Stimulated activated CD4-positive, alpha-beta T cell treated with anti-CD3 and anti-CD28 coated beads, Interleukin-4, amount 100 ng/mL, for 24 hours (primary cell): ENCODE data around the gene SDC3.
A peak's percentile ranks its signal among the peaks of the same experiment; 100 is the strongest.
"Not testable (repeated sequence)": the region's sequence is repeated elsewhere in the genome, so short reads cannot be mapped to it uniquely, and the experiment has no call there.

Experiments
- DNase-seq: peaks from one replicate; pipeline ENCODE4 v3.0.0-alpha.2; 2020

The SDC3 gene, protein sequence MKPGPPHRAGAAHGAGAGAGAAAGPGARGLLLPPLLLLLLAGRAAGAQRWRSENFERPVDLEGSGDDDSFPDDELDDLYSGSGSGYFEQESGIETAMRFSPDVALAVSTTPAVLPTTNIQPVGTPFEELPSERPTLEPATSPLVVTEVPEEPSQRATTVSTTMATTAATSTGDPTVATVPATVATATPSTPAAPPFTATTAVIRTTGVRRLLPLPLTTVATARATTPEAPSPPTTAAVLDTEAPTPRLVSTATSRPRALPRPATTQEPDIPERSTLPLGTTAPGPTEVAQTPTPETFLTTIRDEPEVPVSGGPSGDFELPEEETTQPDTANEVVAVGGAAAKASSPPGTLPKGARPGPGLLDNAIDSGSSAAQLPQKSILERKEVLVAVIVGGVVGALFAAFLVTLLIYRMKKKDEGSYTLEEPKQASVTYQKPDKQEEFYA

DNA sequence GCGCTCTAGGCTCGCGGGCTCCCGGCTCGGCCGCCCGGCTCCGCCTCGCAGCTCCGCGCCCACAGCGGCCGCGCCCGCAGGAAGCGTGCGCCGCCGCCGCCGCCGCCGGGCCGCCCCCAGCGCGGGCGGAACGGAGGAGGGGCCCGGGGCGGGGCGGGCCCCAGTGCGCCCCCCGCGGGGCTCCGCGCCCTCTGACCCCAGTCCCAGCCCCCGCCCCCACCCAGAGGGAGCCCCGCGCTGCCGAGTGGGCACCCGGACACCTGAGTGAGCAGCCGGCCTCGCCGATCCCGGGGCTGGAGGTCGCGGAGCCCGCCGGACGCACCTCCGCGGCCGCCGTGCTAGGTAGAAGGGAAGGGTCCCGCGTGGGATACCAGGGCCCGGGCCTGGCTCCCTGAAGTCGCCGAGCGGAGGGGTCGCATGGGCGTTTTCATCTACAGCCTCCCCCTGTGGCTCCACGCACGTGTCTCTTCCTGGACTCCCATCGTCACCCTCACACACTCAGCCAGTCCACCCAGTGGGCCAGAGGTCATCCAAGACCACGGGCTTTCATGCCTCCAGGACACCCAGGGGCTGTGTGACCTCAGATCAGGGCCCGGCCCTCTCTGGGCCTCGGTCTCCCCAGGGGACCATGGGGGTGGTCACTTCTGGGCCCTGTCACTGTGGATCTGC is at the start of gene SDC3:
Gene SDC3 (minus strand): TSS at position 63 of the 669 bp plus-strand sequence. CDS start 172 bp downstream, outside the sequence.
- no peak for DNase-seq

DNA sequence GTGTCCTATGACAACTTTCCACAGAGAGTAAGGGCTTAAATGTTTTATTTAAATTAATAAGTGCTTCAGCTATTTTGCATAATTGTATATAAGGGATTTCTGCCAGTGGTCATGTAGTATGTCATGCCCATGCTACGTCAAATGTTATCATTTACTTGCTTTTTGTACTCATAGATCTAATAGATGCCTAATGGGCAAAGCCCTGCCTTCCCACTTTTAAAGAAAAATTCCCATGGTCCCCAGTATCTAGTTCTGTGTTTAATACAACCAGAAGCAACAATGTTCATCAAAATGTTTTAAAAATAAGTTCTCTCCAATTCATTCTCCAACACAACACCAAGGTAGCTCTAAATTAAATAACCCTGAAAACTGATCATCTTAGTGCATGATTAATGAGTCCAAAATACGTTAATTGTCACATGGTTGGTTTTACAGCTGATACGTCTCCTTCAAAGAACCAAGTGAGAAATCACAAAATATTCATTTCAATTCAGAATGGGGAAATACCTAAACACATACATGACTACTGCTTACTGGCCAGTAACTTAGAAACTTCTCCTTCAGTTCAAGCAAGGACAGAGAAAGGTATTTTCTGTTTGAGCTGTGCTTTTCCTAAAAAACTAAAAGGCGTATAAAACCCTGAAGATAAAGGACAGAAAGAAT is 49.1 kb upstream of the SDC3 start:
- DNase-seq: no peak

DNA sequence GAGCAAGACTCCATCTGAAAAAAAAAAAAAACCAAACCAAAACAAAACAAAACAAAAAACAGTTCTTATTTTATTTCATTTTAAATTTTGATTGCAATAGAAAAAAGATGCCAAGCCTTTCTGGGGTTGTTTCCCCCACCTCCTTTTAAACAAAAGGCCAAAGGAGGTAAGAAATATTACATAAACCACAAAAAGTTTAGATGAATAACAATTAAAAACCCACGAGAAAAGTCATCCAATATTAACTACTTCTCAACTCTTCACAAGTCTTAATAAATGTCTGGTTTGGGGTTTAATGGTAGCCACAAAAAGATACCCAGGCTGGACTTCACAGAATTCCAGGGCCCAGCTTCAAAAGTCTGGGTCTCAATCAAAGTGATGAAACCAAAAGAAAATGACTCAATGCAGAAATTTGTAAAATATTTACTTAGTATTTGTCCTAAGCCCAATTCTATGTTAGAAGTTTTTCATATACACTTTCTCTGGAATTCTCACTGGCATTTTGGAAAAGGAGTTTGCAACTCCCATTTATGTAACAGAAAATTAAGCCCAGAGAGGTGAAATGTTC is 47.0 kb upstream of the SDC3 start:
- no peak for DNase-seq

DNA sequence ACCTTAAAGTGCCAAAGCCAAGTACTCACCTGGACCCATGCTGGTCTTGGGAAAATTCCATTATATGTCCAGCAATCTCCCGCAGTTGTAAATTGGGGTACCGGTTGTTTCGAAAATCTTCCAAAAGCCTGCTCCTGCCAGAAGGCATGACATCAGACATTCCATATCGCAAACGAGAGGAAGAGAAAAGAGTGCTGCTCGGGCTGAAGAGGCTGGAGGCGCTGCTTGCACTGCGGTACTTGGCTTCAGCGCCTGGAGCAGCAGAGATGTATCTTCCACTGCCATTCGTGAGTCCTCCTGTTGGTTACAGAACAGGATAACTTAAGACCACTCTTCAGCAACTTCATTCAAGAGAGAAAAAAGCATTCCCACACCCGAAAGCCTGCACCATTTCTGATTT is 45.1 kb upstream of the SDC3 start:
- DNase-seq: no peak

DNA sequence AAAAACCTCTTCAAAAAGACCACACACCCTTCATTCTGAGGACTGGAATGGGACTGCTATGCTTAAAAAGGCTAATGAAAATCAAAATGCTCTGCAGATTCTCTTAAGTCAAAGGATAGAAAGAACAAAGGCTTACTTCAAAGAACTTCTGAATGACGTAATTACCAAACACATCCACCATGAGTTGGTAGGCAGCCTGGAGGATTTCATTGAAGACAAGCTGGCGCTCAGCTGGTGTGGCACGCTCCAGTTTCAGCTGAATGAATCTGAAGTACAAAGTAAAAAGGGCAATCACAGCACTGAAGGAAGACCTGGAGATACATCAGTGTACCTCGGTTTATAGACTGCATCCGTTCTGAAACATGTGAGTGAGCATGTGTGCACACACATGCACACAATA is 43.5 kb upstream of the SDC3 start:
- DNase-seq: no peak

DNA sequence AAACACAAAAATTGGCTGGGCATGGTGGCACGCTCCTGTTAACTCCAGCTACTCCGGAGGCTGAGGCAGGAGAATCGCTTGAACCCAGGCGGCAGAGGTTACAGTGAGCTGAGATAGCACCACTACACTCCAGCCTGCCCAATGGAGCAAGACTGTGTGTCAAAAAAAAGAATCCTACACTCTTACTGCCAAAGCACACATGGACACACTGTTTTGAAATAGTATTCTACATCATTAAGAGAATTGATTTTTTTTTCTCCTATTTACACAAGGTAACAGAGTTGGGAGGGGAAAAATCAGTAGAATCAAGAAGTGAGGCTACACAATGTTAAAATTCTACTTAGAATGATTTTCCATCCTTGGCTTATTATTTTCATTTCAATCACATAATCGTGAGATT is 42.1 kb upstream of the SDC3 start:
- DNase-seq: no peak

DNA sequence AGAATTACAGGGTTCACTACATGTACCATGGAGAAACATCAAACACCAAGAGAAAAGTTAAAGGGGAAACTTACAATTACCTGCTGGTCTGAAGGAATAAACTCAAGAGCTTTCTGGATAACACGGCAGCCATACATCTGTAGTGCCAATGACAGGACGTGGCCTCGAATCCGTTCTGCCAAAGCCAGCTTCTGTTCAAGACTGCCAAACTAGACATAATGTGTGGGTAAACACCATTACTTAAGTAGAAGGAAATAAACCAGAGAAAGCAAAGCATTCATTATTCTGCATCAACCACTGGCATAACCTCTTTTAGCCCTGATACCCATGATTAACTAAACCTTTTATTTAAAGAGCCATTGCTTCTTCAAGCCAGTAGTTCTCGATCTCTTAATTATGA is 41.5 kb upstream of the SDC3 start:
- DNase-seq: no peak

DNA sequence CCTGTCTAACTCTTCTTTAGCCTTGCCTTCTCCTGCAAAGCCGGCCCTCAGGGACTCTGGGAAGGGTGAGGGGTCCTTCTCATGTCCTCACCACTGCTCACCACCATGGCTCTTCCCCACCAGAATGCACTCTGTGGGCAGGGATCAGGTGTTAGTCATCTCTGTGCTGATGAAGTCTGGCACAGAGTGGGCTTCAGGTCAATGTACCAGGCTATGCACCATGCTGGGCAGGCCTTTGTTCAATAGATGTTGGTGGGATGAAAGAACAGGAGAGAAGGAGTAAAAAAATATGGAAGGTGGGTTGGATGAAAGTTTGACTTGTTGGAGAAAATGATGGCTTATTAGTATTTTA is 40.9 kb upstream of the SDC3 start:
- not testable (repeated sequence) for DNase-seq

DNA sequence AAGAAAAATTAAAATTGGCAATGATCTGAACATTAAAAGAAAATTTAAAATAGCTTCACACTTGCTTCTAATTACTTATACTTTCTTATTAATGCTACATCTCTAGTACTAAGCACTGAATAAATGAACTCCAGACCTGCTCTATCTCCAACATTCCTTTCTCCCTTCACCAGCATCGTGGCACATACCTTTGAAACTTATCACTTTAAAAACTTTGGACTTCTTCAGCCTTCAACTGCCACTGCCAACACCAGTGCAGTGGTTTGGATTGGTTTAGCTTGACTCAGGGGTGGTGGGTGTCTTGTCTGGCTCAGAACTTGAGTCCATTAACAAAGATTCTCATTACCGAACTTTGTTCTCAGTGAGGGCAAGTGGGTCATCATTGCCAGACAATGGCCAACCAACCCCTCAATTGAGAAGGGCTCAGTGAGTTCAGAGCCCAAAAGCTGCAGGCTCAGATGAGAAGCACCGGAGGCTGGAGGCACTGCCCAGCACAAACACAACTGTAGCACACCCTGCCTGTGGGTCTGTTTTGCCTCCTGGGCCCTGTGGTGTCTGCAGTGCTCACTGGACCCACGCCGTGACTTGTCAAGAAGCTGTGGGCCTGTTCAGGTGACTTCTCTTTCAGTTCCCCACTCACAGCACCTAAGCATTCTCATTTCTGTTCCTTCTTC is 40.4 kb upstream of the SDC3 start:
- DNase-seq: not testable (repeated sequence)

DNA sequence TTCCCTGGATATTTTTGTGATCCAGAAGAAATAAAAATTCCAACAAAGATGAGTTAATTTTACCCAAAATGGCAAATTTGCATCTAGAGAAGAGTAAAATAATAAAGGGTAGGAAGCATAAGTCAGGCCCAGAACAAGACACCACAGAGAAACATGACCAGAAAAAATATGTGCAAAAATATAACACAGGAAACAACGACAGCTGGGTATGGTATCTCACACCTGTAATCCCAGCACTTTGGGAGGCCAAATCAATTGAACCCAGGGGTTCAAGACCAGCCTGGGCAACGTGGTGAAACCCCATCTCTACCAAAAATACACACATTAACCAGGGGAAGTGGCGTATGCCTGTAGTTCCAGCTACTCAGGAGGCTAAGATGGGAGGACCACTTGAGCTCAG is 39.7 kb upstream of the SDC3 start:
- no peak for DNase-seq

DNA sequence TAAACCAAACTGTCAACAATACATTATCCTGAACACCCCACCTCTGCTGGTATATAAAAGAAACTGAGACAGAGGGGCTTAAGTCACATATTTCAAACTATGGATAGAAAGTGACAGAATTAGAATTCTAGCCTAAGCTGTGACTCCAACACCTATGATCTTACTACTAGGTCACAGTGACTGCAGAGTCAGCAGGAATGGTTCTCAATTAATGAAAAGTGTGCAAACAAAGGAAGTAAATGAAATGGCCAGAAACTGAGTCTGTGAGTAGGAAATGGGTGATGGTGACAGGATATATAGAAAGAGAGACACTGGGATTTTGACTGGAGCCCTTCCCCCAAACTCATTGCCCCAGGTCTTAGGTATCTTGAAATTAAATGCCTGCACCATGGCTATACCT is 38.7 kb upstream of the SDC3 start:
- no peak for DNase-seq

DNA sequence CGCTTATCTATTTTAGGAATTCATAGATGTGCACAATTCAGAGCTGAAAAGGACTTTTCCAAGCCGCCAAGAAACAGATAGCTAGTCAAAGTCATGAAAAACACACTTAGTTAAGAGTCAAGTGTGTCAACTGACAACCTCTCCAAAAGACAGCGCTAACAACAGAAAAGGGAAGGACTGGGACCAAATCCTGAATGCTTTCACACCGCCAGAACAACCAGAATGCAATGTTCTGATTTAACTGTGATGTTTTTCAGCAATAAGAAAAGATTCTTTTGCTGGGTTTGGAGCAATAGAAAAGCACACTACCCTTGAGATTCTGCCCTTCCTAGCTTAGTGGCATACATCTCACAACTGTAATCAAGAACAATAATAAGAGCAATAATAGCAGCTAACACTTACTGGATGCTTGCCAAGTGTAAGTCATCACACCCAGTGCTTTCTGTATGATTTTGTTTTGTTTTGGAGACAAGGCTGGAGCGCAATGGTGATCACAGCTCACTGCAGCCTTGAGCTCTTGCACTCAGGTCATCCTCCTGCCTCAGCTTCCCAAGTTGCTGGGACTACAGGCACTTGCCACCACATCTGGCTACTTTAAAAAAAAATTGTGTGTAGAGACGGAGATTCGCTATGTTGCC is 33.9 kb upstream of the SDC3 start:
- DNase-seq: no peak

DNA sequence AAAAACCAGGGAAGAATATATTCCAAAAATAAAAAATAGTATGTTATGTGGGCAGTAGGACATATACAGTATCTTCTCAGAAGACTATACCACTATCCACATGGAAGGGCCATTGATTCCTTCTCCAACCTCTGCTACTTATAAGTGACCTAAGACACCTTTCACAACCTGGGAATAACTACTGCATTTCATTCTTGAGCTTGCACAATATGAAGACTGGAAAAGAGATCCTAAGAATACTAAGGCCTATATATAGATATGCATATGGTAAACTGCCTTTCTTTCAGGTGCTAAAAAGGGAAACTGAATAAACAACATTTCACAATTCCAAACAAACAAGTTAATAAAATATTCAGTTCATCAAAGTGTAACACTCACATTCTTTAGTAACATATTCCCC is 32.0 kb upstream of the SDC3 start:
- no peak for DNase-seq

DNA sequence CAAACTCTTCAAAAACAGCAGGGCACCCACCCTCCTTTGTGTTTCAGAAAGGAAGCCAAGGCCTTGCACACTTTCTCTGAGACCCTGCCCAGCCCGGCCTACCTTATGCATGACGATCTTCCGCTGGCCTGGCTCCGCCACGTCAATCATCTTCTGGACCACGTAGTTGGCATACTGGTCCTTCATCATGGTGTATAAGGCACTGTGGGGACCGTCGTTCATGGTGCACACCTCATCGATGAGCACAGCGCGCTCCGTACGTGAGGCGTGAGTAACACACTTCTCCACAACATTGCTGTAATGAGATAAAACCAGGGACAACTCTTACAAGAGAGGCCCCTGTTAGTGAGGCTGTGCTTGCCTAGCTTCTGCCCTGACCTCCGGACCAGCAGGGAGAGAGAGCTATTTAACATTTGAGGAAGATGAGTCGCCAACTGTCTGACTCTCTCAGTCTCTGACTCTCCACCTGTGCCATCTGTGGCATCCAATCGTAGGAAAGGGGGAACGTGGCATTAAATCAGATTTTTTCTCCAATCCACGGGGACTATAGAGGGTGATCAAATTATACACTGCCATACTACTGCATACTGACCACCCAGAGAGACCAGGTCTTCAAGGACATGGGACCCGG is 28.1 kb upstream of the SDC3 start:
- no peak for DNase-seq

DNA sequence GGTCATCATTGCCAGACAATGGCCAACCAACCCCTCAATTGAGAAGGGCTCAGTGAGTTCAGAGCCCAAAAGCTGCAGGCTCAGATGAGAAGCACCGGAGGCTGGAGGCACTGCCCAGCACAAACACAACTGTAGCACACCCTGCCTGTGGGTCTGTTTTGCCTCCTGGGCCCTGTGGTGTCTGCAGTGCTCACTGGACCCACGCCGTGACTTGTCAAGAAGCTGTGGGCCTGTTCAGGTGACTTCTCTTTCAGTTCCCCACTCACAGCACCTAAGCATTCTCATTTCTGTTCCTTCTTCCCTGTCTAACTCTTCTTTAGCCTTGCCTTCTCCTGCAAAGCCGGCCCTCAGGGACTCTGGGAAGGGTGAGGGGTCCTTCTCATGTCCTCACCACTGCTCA is 27.2 kb upstream of the SDC3 start:
- DNase-seq: not testable (repeated sequence)

DNA sequence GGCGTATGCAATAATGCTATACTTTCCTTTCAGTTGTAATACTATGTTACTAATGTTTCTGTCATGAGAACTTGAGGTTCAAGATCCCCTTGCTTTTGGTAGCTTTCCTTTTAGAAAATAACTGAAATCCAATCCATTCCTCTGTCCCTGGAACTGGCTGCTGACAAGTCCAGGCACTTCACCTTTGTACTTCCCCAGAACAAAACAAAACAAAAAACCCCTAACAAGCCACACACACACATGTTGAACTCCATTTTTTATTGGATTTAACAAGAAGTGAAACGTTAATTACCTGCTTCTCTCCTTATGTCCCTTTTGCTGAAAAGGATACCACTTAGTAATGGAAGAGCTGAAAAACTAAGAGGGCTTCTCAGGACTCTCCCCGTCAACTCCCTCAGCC is 26.1 kb upstream of the SDC3 start:
- no peak for DNase-seq

DNA sequence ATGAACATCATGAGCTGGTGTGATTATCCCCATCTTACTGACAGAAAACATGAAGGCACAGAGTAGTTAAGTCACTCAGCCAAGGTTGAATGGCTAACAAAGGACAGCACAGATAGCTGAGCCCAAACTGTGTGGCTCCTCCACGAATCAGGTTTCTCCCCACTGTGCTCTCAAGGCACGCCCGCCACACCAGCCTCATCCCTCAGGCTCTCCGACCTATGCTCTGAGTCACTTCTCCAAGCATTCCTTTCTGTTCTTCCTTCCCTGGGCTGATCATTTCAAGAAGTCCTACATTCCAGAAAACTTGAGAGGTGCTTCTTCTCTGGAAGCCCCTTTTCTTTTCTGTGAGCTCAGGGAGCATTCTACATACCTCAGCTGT is 25.3 kb upstream of the SDC3 start:
- no peak for DNase-seq

DNA sequence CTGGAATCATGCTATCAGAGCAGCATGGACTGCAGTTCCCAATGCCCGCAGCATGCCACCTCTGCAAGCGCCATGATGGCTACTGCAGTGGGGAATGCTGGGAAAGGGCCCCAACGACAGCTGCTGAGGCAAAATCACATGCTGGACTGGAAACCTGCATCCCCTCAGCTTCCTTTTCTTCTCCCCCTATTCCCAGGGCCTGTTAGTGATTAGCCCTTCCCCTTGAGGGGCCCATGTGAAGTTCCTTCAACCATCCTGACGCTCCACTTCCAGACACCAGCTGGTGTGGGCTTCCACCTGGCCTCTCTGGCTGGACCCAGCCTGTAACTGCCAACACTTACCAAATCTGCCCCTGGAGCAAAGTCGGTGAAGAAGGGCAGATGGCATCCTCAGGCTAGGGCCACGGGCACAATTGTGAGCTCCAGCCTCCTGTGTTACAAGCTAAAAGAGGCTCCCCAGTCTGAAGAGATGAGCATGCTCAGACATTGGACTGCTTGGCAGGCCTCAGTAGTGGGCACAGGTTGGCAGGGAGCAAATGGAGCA is 22.1 kb upstream of the SDC3 start:
- no peak for DNase-seq

DNA sequence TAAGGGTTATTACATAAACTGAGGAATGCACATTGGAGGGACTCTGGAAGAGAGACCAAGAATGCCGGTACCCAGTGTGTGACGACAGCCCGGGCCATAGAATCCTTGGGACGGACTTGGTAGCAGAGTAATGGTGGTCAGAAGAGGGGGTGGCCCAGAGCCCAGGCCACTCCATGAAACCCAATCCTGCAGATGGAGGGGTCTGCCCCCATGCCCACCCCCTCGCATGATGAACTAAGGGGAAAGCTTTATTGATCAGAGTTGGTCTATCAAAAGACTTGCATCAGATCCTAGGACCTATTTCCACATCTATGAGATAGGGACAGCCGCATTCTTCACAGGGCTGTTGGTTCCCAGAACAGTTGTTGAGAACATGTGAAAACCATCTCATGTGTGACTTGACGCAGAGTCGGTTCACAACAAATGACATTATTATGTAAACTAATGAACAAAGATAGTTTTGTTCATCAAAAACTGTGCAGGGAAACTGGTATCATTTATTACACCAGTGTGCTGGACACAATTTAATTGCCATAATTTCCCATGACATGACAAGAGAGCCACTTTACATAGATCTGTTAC is 21.5 kb upstream of the SDC3 start:
- no peak for DNase-seq

DNA sequence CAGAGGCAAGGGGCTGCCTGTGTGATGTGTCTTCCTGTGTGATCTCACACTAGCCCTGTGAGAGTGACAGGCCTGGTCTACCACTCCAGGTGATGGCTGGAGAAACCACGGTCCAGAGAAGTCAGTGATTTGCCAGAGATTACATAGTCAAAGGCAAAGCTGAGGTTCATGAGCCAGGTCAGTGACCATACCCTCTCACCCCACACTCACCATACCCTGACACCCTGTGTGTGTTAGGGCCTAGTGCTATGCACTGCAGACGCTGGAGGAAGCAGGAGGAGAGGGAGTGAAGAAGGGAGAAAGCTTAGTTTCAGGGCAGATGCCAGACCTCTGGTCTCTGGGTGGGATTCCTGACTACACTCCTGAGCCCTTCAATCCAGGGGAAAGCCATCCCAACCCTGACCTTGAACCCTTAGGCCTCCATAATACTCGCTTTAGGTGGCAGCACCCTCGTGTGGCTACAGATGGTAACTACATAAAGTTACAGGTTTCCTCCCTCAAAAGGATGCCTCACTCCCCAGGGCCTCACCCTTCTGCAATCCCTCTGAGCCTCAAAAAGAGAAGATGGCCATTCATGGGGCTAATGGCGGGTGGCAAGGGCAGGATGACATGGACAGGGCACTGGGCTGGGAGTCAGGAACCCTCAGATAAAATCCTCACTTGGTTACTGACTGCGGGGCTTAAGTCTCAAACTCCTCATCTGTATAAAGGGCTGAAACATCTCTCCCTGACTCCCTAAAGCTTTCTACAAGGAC is 20.8 kb upstream of the SDC3 start:
- peak; percentile 63 for DNase-seq

DNA sequence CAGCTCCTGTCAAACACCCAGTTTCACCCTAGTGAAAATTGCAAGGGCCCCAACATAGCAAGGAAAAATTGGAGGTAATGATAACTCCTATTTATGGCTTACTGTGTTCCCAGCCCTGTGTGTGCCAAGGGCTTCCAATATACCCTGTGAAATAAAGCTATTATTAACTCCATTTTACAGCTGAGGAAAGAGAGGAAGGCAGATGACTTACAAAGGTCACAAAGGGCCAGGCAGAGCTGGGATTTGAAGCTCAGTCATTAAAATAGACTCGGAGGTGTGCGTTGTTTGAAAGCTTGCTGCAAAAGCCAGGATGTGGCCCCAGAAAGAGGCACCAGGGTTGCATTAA is 20.2 kb upstream of the SDC3 start:
- DNase-seq: no peak
